ENCODE measurements around the gene IQCK.

IQCK gene

DNA sequence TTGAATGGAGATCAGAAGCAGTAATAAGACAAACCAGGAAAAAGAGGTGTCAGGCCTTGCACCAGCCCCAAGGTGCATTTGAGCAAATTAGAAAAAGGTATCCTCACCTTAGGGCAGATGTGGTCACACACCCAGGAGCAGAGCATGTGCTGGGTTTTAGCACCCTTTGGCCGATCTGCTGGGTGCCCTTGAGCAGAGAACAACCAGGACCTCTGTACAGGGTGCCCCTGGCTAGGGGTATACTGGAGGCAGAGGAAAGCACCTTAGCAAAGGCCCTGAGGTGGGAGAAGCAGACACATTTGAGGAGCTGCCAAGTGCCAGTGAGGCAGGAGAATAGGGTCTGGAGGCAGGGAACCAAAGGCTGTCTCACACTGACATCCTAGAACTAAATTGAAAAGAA is 67.0 kb downstream of the IQCK start:
- CTCF ChIA-PET: no interaction called here

DNA sequence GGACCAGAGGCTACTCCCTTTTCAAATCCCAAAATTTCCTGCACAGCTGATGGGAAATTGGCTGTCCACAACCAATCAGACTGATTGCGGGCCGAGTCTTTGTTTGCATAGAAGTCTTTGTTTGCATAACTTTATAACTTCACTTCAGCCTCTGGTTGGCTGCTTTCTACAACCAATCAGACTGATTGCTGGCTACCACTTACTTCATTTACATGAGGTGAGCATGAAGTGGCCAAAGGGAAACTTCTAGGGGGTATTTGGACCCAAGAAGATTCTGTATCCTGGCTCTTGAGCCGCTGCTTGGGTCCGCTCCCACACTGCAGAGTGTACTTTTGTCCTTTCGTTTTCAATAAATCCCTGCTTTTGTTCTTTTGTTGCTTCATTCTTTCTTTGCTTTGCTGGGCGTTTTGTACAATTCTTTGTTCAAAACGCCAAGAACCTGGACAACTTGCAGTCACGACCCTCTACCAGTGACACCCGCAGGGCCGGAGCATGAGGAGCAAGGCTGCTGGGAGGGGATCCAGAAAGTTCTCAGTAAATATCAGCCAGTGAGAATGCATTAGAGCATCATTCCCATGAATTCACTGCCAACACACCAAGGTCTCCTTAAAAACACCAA is 67.5 kb downstream of the IQCK start:
- ChIA-PET CTCF (no interaction called here), POLR2A (no interaction called here)
- Histone ChIP-seq H3K9me3 (ENCODE audit: control insufficient read depth, insufficient read depth, low read depth, low read length) (no peaks in the 10 kb centered on the region), H3K36me3 (ENCODE audit: control insufficient read depth in 2 of 2, insufficient read depth in 1 of 2, low read length in 2 of 2) (no peaks in the 10 kb centered on the region), H3K4me3 (ENCODE audit: low read depth, low read length) (no peak overlapping the region), H3K4me1 (ENCODE audit: control insufficient read depth, insufficient read depth, low read length) (no peaks in the 10 kb centered on the region), H3K27ac (ENCODE audit: extremely low read depth, low read depth, low read length) (no peak overlapping the region)
- TF ChIP-seq, protein P1, sequence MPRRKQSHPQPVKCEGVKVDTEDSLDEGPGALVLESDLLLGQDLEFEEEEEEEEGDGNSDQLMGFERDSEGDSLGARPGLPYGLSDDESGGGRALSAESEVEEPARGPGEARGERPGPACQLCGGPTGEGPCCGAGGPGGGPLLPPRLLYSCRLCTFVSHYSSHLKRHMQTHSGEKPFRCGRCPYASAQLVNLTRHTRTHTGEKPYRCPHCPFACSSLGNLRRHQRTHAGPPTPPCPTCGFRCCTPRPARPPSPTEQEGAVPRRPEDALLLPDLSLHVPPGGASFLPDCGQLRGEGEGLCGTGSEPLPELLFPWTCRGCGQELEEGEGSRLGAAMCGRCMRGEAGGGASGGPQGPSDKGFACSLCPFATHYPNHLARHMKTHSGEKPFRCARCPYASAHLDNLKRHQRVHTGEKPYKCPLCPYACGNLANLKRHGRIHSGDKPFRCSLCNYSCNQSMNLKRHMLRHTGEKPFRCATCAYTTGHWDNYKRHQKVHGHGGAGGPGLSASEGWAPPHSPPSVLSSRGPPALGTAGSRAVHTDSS (tag by site-specific recombination; IDR thresholded peaks at IDR 0.05): no peak
- no peak for TF ChIP-seq ZNF202 (tag by site-specific recombination; IDR thresholded peaks at IDR 0.05; ENCODE audit: borderline replicate concordance)
- TF ChIP-seq MZF1 (tag by site-specific recombination; IDR thresholded peaks at IDR 0.05; ENCODE audit: borderline replicate concordance): no peak
- no peak for TF ChIP-seq YY1 (tag by site-specific recombination; IDR thresholded peaks at IDR 0.05)
- no peak for TF ChIP-seq KLF7 (tag by site-specific recombination; IDR thresholded peaks at IDR 0.05; ENCODE audit: borderline replicate concordance)
- TF ChIP-seq, protein P2, sequence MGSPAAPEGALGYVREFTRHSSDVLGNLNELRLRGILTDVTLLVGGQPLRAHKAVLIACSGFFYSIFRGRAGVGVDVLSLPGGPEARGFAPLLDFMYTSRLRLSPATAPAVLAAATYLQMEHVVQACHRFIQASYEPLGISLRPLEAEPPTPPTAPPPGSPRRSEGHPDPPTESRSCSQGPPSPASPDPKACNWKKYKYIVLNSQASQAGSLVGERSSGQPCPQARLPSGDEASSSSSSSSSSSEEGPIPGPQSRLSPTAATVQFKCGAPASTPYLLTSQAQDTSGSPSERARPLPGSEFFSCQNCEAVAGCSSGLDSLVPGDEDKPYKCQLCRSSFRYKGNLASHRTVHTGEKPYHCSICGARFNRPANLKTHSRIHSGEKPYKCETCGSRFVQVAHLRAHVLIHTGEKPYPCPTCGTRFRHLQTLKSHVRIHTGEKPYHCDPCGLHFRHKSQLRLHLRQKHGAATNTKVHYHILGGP (tag by site-specific recombination; IDR thresholded peaks at IDR 0.05): no peak
- TF ChIP-seq IKZF3 (tag by site-specific recombination; IDR thresholded peaks at IDR 0.05): no peak

More for the DNA sequence above, 67.0 kb downstream of the IQCK start:
- Histone ChIP-seq H3K4me3 (ENCODE audit: low read depth, low read length) (no peak overlapping the region), H3K4me1 (ENCODE audit: control insufficient read depth, insufficient read depth, low read length) (no peaks in the 10 kb centered on the region), H3K36me3 (ENCODE audit: control insufficient read depth in 2 of 2, insufficient read depth in 1 of 2, low read length in 2 of 2) (no peaks in the 10 kb centered on the region), H3K9me3 (ENCODE audit: control insufficient read depth, insufficient read depth, low read depth, low read length) (no peaks in the 10 kb centered on the region), H3K27ac (ENCODE audit: extremely low read depth, low read depth, low read length) (no peak overlapping the region)
- TF ChIP-seq BCL11A (tag by site-specific recombination; IDR thresholded peaks at IDR 0.05; ENCODE audit: low read depth) (no peak), ZNF350 (tag by site-specific recombination; IDR thresholded peaks at IDR 0.05) (no peak), ZNF626 (tag by site-specific recombination; IDR thresholded peaks at IDR 0.05) (no peak), ZNF555 (tag by site-specific recombination; conservative IDR thresholded peaks at IDR 0.05) (no peak), ZNF184 (tag by site-specific recombination; IDR thresholded peaks at IDR 0.05) (no peak), GFI1B (tag by site-specific recombination; IDR thresholded peaks at IDR 0.05) (no peak), OVOL3 (tag by site-specific recombination; IDR thresholded peaks at IDR 0.05) (no peak), ZNF548 (tag by site-specific recombination; IDR thresholded peaks at IDR 0.05) (no peak), ZNF211 (tag by site-specific recombination; IDR thresholded peaks at IDR 0.05; ENCODE audit: low read depth) (no peak), FEZF1 (tag by site-specific recombination; IDR thresholded peaks at IDR 0.05) (no peak), ZNF140 (tag by site-specific recombination; IDR thresholded peaks at IDR 0.05) (no peak), ZNF19 (tag by site-specific recombination; IDR thresholded peaks at IDR 0.05; ENCODE audit: low read depth) (no peak)
- TF ChIP-seq, protein P3, sequence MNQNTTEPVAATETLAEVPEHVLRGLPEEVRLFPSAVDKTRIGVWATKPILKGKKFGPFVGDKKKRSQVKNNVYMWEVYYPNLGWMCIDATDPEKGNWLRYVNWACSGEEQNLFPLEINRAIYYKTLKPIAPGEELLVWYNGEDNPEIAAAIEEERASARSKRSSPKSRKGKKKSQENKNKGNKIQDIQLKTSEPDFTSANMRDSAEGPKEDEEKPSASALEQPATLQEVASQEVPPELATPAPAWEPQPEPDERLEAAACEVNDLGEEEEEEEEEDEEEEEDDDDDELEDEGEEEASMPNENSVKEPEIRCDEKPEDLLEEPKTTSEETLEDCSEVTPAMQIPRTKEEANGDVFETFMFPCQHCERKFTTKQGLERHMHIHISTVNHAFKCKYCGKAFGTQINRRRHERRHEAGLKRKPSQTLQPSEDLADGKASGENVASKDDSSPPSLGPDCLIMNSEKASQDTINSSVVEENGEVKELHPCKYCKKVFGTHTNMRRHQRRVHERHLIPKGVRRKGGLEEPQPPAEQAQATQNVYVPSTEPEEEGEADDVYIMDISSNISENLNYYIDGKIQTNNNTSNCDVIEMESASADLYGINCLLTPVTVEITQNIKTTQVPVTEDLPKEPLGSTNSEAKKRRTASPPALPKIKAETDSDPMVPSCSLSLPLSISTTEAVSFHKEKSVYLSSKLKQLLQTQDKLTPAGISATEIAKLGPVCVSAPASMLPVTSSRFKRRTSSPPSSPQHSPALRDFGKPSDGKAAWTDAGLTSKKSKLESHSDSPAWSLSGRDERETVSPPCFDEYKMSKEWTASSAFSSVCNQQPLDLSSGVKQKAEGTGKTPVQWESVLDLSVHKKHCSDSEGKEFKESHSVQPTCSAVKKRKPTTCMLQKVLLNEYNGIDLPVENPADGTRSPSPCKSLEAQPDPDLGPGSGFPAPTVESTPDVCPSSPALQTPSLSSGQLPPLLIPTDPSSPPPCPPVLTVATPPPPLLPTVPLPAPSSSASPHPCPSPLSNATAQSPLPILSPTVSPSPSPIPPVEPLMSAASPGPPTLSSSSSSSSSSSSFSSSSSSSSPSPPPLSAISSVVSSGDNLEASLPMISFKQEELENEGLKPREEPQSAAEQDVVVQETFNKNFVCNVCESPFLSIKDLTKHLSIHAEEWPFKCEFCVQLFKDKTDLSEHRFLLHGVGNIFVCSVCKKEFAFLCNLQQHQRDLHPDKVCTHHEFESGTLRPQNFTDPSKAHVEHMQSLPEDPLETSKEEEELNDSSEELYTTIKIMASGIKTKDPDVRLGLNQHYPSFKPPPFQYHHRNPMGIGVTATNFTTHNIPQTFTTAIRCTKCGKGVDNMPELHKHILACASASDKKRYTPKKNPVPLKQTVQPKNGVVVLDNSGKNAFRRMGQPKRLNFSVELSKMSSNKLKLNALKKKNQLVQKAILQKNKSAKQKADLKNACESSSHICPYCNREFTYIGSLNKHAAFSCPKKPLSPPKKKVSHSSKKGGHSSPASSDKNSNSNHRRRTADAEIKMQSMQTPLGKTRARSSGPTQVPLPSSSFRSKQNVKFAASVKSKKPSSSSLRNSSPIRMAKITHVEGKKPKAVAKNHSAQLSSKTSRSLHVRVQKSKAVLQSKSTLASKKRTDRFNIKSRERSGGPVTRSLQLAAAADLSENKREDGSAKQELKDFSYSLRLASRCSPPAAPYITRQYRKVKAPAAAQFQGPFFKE (tag by site-specific recombination; IDR thresholded peaks at IDR 0.05; ENCODE audit: borderline replicate concordance): no peak
- TF ChIP-seq, protein P4, sequence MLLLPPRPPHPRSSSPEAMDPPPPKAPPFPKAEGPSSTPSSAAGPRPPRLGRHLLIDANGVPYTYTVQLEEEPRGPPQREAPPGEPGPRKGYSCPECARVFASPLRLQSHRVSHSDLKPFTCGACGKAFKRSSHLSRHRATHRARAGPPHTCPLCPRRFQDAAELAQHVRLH (tag by site-specific recombination; IDR thresholded peaks at IDR 0.05): no peak
- TF ChIP-seq, protein P5, sequence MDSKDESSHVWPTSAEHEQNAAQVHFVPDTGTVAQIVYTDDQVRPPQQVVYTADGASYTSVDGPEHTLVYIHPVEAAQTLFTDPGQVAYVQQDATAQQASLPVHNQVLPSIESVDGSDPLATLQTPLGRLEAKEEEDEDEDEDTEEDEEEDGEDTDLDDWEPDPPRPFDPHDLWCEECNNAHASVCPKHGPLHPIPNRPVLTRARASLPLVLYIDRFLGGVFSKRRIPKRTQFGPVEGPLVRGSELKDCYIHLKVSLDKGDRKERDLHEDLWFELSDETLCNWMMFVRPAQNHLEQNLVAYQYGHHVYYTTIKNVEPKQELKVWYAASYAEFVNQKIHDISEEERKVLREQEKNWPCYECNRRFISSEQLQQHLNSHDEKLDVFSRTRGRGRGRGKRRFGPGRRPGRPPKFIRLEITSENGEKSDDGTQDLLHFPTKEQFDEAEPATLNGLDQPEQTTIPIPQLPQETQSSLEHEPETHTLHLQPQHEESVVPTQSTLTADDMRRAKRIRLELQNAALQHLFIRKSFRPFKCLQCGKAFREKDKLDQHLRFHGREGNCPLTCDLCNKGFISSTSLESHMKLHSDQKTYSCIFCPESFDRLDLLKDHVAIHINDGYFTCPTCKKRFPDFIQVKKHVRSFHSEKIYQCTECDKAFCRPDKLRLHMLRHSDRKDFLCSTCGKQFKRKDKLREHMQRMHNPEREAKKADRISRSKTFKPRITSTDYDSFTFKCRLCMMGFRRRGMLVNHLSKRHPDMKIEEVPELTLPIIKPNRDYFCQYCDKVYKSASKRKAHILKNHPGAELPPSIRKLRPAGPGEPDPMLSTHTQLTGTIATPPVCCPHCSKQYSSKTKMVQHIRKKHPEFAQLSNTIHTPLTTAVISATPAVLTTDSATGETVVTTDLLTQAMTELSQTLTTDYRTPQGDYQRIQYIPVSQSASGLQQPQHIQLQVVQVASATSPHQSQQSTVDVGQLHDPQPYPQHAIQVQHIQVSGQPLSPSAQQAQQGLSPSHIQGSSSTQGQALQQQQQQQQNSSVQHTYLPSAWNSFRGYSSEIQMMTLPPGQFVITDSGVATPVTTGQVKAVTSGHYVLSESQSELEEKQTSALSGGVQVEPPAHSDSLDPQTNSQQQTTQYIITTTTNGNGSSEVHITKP (tag by site-specific recombination; IDR thresholded peaks at IDR 0.05): no peak
- TF ChIP-seq, protein P6, sequence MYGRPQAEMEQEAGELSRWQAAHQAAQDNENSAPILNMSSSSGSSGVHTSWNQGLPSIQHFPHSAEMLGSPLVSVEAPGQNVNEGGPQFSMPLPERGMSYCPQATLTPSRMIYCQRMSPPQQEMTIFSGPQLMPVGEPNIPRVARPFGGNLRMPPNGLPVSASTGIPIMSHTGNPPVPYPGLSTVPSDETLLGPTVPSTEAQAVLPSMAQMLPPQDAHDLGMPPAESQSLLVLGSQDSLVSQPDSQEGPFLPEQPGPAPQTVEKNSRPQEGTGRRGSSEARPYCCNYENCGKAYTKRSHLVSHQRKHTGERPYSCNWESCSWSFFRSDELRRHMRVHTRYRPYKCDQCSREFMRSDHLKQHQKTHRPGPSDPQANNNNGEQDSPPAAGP (tag by site-specific recombination; IDR thresholded peaks at IDR 0.05): no peak
- POLR2A ChIA-PET: no interaction called here

Measured in HEK293 (cell line).